GM20431 (cell line): Measurements from ENCODE around the gene MACROD1.

Source experiments
- in situ Hi-C: fragments of 300-500 bp; cut with MseI, MboI; formaldehyde crosslinking; loops from one replicate; pipeline ENCODE4 v1.15.0; 2020; ENCODE audit warnings: low sequenced_read_pairs; ENCODE audit not compliant: unreplicated experiment

The MACROD1 gene

DNA sequence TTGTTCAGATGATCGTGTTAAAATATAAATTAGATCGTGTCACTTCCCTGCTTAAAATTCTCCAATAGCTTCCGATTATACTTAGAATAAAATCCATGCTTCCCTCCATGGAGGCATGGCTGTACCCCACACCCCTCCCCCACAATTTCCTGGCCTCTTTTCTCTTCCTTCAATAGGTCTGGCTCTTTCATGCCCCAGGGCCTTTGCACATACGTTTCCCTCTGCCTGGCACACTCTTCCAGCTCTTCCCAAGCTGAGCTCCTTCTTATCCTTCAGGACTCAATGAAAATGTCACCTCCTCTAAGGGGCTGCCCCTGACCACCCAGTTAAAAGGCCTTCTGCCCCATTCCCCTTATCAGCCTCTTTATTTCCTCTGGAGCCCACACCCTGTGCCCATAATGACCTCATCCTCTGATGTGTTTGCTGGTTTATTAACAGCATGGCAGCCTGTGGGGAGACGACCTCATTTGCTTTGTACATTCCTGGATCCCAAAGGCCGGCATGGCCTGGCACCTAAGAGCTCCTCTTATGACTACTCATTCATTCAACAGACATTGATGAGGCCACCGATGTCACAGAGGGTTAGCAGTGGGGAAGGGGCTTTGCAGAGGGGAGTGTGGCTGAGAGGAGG is 139.2 kb downstream of the MACROD1 start:
- in situ Hi-C loops = no loop called here

DNA sequence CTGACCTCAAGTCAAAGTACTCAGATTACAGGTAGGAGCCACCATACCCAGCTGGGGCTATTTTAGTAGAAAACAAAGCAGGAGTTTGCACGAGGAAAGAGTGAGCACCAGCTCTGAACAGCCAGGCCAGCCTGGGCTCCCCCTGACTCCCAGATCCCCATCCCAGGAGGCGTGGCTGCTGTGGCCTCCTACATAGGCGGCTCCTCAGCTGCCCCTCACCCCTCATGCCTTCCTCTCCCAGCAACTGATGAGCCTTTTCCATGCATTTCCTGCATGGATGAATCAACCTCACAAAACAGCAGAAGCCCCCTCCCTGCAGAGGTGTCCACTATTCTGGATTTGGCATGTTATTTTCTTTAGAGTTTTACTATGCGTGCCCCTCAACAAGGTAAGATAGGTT is 140.7 kb downstream of the MACROD1 start:
- in situ Hi-C loops = no loop called here

DNA sequence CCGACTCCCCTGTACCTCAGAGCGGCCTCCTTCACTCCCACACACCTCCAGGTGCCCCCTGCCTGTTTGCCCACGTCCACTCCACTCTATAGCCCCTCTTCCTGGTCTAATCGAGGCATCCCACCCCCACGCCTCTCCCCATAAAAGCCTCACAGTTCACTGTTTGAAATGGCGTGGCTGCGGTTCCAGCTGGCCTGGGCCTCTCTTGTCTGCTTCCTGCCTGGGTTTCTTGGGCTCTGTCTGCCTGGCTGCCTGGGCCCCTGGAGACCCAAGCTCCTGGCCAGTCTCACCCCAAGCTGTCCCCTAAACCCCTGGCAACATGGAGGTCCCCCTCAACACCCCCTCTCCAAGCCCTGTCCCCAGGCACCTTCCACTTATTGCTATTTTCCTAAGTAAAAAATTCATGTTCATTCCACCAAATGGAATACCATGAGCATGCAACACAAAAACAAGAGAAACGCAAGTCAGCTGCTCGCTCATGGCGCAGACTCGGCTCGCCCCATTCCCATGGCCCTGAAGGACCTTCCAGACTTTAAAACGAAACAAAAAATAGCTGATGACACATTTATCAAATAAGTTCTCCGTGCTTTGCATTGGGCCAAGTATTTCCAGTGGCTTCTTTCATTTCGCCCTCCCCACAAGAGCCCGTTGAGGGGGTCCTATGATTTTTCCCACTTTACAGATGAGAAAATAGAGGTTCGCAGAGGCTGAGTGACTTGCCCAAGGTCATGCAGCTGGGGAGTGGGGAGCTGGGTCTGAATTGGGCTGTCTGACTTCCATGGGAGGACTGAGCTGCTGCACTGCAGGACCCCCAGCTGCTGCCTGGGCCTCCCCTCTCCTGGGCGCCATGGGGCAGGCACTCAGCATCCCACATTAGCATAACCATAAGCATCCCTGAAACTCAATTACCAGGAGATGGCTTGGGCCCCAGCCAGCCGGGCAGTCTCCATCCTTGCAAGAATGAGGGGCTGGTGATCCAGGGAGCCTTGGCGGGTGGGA is 141.9 kb downstream of the MACROD1 start:
- in situ Hi-C loops = no loop called here

DNA sequence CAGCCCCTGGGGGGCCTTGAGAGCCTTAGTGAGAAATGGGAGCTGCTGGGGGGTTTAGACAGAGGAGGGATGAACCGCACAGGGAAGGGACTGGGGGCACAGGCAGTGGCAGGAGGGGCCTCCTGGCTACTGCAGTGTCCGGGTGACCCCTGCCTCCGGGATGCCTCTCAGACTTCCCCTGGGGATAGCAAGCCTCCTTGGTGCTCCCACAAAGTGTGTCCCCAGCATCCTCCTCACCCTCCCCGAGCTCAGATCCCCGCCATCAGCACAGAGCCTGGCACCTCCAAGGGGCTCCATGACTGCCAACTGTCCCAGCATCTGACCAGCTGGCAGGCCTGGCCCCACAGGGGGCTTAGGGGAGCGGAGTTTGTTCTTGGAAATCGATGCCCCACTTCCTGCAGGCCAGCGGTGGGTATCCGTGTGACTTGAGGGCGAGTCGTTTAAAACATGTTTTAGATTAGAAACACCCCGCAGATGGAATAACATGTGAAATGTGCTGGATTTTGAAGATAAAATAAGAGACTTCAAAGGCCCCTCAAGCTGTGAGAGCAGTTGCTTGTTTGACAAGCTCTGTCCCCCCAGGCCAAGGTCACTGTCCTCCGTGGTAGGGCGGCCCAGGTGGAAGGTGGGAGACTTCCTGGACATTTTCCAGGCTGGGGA is 143.7 kb downstream of the MACROD1 start:
- in situ Hi-C loops = no loop called here

DNA sequence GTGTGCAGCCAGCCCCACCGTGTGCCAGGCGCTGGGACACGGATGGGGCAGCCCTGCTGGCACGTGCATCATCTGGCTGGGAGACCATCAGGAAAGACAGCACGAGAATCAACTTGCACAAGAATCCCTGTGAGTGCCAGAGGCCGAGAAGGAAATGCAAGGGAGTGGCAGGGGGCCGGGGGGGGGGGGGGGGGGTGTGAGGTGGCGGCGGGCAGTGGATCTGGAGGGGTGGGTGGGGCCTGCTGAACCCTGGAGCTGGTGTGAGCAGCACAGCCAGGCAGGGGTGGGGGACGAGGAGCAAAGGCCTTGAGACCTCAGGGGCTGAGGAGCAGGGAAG is 144.2 kb downstream of the MACROD1 start:
- in situ Hi-C loops = no loop called here

DNA sequence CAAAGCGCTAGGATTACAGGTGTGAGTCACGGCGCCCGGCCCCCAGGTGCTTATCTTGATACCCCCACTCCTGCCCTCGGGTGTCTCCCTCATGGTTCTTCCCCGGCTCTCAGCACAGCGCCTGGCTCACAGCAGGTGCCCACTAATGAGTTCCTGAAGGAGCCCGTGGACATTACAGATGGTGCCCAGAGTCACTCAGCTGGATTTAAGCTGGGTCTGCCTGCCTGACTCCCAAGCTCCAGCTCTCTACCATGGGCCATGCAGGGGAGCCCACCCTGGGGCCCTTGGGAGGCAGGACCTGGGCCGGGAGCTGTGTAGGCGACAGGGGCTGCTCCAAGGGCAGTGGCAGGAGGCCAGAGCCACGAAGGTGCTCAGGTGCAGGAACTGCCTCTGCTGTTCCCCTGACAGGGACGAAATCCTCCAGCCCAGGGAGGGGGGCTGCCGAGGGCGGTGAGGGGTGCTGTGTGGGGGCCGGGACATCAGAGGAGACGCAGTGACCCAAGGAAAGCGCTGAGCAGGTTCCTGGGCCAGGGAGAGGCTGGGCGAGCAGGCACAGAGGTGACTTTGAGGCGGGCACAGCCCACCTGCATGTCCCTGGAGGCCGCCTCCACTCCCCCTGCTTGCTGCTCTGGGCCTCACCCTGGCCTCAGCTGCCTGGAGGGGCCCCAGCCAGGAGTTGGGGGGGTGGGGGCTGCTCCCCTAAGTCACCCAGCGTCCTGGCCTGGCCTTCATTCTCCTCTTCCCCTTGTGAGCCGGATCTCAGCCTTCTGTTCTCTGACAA is 144.7 kb downstream of the MACROD1 start:
- in situ Hi-C loops = no loop called here

DNA sequence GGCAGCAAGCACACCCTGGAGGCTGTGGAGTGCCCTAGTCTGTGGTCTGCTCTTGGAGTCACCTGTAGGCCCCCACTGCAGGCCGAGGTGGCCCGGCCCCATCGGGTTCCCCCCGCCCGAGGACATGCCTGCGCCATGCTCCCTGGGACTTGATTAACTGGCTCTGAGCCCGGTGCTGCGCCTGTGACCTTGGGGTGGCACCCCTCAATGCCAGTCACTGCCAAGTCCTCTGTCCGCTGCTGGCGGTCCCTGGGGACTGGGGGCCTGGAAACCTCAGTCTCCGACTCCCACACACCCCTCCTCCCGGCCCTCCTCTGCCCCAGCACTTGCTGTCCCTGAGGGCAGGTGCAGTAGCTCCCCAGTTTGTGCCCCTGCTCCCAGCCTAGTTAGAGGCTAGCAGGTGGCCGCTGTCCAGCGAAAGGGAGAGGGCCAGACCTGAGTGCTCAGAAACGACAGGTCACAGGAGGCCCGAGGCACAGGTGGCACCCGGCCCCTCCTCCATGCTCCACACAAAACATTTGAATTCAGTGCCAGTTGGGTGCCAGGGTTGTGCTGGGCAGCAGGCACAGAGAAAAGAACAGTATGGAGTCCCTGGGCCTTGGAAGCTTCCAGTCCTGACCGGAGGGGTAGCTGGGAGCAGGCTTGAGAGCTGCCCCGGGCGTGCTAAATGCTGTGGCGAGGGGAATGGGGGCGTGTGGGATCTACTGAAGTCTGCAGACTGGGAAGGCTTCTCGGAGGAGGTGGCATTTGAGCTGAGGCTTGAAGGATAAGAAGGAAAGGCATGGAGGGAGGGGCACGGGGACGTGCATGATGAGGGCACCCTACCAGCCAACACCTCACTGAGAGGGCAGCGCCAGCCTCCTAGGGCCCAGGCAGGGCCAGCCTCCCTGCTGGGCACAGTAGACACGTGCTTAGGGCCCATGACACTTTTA is 146.5 kb downstream of the MACROD1 start:
- in situ Hi-C loops = no loop called here

DNA sequence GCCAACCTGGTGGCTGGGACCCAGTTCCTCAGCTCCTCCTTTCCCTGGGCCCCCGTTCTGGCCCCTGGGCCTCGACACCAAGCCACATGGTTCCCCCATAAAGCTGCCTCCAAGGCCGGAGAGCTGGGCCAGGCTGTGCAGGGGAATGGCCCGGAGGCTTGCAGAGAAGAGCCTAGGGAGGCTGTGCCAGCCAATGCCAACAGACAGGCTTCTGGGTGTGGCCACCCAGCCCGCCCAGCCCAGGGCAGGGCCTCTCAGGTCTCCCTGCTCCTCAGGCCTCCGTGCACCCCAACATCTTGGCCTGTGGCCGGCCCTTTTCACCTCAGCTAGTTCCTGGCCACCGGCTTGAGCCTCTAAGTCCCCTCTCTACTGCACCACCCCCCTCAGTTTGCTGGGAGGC is 147.6 kb downstream of the MACROD1 start:
- in situ Hi-C loops = no loop called here

DNA sequence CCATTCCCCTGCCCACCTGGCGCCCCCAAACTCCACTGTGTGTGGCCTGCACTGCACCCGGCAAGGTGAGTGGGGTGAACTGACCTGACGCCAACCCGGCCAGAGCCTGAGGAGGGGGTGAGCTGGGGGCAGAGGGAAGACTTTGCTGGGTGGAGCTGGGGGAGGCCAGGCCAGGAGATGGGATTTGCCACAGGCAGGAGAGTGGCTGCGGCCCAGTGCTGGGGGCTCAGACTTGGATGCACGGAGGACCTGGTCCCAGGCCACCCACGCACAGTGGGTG is 148.0 kb downstream of the MACROD1 start:
- in situ Hi-C loops = no loop called here

DNA sequence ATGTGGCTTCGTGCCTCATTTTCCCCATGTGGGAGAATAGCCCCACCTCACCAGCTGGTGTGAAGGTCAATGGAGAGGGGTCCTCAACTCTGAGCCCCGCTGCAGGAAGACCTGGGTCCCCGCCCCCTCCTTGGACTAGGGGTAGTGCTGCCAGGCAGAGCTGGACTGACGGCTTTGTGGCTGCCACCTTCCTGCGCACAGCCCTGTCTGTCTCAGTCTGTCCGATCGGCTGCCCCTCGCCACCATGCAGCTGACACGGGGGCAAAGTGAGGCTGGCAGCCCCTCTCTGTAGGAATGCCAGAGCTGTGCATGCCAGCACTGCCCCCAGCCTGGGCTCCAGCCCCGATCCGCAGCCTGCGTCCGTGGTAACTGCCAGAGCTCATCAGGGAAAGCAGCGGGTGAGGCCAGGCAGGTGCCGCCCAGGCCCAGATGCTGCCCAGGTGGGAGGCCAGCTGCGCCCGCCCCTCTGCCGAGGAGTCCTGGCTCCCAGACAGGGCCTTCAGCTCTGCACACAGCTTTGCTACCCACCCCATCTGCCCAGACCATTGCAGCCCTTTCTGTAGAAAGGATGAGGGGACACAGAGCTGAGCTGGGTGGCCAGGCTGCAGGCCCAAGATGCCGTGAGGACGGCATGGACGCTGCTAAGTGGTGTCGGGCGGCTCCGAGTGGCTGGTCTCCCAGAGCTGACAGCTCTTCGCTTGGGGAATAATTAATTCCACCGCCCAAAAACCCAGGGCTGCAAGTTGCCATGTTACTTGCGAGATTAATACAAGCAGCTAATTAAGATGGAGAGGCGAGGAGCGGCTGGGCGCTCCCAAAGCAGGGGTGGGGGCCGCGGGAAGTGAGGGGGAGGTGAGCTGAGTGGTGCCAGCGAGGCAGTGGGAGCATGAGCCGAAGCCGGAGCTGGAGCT is 149.7 kb downstream of the MACROD1 start:
- in situ Hi-C loops = no loop called here

DNA sequence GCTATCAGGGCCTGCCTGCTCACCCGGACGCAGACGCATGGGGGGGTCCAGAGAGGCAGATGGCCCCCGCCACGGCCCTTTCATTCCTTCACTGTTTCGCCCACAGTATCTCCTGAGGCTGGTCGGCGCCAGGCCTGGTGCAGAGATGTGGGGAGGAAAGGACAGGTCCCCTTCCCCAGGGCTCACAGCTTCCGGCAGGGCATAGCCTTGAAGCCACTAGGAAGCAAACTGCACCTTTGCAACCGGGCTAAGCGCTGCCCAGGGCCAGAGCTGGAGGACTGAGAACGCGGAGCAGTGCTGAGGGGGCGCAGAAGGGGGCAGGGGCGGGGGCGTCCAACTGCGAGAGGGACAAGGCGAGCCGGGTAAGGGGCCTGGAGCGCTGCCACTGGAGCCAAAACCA is 150.4 kb downstream of the MACROD1 start:
- in situ Hi-C loops = no loop called here

DNA sequence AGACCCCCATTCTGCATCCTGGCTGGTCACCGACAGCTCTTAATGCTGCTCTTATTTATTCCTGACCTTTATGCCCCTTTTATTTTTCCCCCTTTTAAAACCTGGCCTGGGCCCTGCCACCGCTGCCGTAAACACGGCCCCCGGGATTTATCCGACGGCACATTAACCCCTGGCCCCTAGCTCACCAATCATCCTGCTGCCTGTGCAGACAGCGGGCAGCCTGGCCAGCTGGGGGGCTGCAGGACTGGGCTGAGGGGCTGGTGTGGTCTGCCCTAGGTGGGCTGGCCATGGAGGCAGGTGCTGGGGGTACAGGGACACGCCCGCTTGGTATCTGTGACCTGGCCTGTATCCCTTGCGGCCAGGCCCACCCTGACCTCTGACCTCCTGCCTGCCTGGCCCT is 151.6 kb downstream of the MACROD1 start:
- in situ Hi-C loops = no loop called here

DNA sequence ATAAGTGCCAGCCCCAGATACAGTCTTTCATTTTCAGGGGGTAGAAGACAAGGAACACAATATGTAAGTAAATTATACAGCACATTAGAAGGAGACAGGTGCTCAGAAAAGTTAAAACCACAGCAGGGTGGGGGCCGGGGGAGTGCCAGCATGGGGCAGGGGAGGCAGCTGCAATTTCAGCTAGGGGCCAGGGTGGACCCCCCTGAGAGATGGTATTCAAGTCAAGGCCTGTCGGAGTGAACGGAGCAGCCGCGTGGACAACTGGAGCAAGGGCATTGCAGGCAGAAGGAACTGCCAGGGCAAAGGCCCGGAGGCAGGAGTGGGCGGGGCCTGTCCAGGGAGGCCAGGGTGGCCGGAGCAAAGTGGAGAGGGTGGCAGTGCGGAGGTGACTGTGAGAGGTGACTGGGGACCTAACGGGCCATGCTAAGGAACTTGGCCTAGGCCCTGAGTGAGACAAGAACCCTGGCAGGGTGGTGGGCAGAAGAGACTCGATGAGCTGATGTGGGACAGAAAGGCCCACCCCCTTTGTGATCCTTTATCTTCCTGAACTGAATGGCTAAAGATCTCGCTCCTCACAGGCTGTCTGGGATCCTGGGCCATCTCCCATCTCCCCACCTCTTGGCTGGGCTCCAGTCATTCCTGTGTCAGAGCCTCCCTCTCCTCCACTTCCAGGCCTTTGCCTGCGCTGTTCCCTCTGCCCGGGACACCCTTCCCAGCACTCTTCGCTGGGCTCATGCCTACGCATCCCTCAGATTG is 152.6 kb downstream of the MACROD1 start:
- in situ Hi-C loops = no loop called here

DNA sequence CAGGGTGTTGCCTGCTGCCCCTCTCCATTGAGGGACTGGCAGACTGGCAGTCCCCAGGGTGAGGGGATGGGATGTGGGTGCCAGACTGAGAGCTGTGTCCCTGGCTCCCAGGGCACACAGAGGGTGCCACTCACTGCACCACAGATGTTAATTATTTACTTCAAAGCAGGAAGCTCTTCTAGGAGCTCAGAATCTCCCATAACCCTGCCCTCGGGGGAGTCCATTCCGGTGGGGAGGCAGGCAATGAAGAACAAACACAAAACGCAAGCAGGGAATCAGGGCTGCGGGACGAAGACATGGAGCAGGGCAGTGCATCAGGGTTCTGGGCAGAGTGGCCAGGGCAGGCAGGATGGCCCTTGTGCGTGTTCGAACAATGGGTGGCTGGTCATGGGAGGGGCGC is 154.5 kb downstream of the MACROD1 start:
- in situ Hi-C loops = no loop called here

DNA sequence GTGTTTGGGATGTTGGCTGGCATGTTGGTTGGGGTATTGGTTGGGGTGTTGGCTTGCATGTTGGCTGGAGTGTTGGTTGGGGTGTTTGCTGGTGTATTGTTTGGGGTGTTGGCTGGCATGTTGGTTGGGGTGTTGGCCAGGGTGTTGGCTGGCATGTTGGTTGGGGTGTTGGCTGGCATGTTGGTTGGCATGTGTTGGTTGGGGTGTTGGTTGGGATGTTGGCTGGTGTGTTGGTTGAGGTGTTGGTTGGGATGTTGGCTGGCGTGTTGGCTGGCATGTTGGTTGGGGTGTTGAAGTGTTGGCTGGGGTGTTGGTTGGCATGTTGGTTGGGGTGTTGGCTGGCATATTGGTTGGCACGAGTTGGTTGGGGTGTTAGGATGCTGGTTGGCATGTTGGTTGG is 155.1 kb downstream of the MACROD1 start:
- in situ Hi-C loops = no loop called here

DNA sequence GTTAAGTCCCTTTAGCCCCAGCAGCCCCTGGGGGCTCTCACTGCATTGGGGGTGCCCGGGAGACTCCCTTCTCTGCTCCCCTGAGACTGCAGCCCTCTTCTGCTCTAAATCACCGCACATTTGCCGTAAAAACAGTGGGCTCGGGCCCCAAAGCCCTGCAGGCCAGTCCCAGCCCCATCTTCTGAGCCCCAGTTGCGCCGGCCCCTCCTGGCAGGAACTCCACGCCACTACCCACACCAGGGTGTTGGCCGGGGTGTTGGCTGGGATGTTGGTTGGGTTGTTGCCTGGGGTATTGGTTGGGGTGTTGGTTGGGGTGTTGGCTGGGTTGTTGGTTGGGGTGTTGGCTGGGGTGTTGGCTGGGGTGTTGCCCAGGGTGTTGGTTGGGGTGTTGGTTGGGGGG is 156.2 kb downstream of the MACROD1 start:
- in situ Hi-C loops = loop anchor here (10.0 kb wide), 1 partner anchor 135 kb away; no protein-coding TSS in a partner anchor

DNA sequence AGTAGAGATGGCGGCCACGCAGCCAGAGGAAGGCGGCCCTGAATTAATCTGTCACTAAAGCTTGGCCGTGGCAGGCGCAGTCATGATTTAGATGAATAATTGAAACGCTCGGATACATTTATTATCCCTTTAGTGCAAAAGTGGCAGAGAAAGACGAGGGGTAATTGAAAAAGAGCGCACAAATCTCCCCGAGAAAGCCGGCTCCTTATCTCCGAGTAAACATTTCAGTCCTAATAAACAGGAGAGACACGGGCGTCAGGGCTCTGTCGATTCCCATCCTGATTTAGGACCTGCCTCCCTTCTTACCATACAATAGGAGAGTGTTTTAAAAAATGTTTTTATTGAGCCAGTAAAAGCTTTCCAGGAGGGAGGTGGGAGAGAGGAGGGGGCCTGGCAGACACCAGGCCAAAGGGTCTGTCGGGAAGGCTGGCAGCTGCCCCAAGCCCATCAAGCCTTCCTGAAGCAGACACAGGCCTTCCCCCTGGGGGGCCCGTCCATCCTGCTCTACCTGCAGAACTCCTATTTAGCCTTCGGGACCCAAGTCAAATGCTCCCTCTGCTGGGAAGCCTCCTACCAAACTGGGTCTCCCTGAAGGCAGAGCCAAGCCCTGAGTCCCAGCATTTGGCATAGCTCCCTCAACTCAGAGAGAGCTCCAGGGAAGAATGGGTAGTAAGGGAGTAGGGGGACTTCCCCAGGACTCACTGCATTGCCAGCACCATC is 156.8 kb downstream of the MACROD1 start:
- in situ Hi-C loops = loop anchor here (10.0 kb wide), 1 partner anchor 136 kb away; no protein-coding TSS in a partner anchor
